GM12872 (cell line): ENCODE data around the gene FAM53B.

Experiments
- CTCF ChIP-seq: IDR thresholded peaks from 3 replicates; pipeline ENCODE4 v1.5.1; 2011; ENCODE audit warnings: low read depth, mild to moderate bottlenecking, low read length, moderate library complexity; ENCODE audit not compliant: insufficient read depth

FAM53B gene

GRCh38 chr10:124646483-124647352 lies 97.5 kb downstream of the FAM53B start:
- TF ChIP-seq CTCF = no peak

- no peak for TF ChIP-seq CTCF
These were observed 98.6 kb downstream of the FAM53B start for GRCh38 chr10:124645467-124646095.

GRCh38 chr10:124644771-124645415 lies 99.3 kb downstream of the FAM53B start:
- peak; percentile 25; the same call in 2 of the 3 replicates for TF ChIP-seq CTCF

- TF ChIP-seq CTCF = no peak
These were observed 99.9 kb downstream of the FAM53B start for GRCh38 chr10:124644236-124644635.

- no peak for TF ChIP-seq CTCF
These were observed 100.7 kb downstream of the FAM53B start for GRCh38 chr10:124643330-124644009.

GRCh38 chr10:124642088-124642710 lies 102.0 kb downstream of the FAM53B start:
- no peak for TF ChIP-seq CTCF
